Endodermal cell (in vitro differentiated cells): ENCODE data around the gene NRL. TPM values are rescaled to one million over a fixed set of nuclear protein-coding genes. Genes with fewer than 3 reads are reported as not detected.
A peak's percentile ranks its signal among the peaks of the same experiment; 100 is the strongest.

Source experiments
- DNase-seq: peaks from one replicate; pipeline ENCODE4 v3.0.0-alpha.2; 2017
- H3K27ac ChIP-seq: 2 replicates; pipeline ENCODE4 v1.5.1; 2013; ENCODE audit warnings: mild to moderate bottlenecking, low read depth, low read length, moderate library complexity
- H3K27me3 ChIP-seq: 2 replicates; pipeline ENCODE4 v1.6.1; 2013; ENCODE audit warnings: mild to moderate bottlenecking, low read length, moderate library complexity; ENCODE audit not compliant: insufficient read depth, control insufficient read depth, poor library complexity, severe bottlenecking
- H3K36me3 ChIP-seq: 2 replicates; pipeline ENCODE4 v1.7.0; 2013; ENCODE audit warnings: mild to moderate bottlenecking, low read length, moderate library complexity; ENCODE audit not compliant: control insufficient read depth, insufficient read depth
- H3K4me1 ChIP-seq: one replicate; pipeline ENCODE4 v1.7.0; 2013; ENCODE audit warnings: low read length; ENCODE audit not compliant: control insufficient read depth, insufficient read depth
- H3K4me3 ChIP-seq: 2 replicates; pipeline ENCODE4 v1.5.1; 2013; ENCODE audit warnings: mild to moderate bottlenecking, low read length, moderate library complexity
- H3K9ac ChIP-seq: 2 replicates; pipeline ENCODE4 v1.6.1; 2013; ENCODE audit warnings: mild to moderate bottlenecking, low read length, moderate library complexity; ENCODE audit not compliant: poor library complexity, severe bottlenecking; ENCODE audit errors: extremely low read depth
- H3K9me3 ChIP-seq: 2 replicates; pipeline ENCODE4 v1.6.1; 2013; ENCODE audit warnings: mild to moderate bottlenecking, low read length, moderate library complexity; ENCODE audit not compliant: control insufficient read depth
- H3K27ac Mint-ChIP-seq: 2 replicates; pipeline ENCODE4 v1.8.0; 2020; ENCODE audit warnings: mixed read lengths
- H3K27me3 Mint-ChIP-seq: 2 replicates; pipeline ENCODE4 v1.8.0; 2021; ENCODE audit warnings: mild to moderate bottlenecking, mixed read lengths; ENCODE audit not compliant: insufficient read depth
- H3K36me3 Mint-ChIP-seq: 2 replicates; pipeline ENCODE4 v1.8.0; 2020; ENCODE audit warnings: low read depth, mixed read lengths
- H3K4me1 Mint-ChIP-seq: 2 replicates; pipeline ENCODE4 v1.8.0; 2020; ENCODE audit warnings: mixed read lengths
- H3K4me3 Mint-ChIP-seq: 2 replicates; pipeline ENCODE4 v1.8.0; 2020; ENCODE audit warnings: mild to moderate bottlenecking, moderate library complexity, mixed read lengths
- H3K9me3 Mint-ChIP-seq: 2 replicates; pipeline ENCODE4 v1.8.0; 2020; ENCODE audit warnings: mild to moderate bottlenecking, mixed read lengths
- WGBS, 2 experiments: methylation state at CpG; one replicate each; pipeline versions ENCODE4 v1.1.5 to v1.1.7; 2013; ENCODE audit warnings: missing lambda C conversion rate in 2 of 2, mixed read lengths in 1 of 2; ENCODE audit not compliant: insufficient coverage in 1 of 2, insufficient read length in 1 of 2; 5-methylcytosine and 5-hydroxymethylcytosine counted together
- total RNA-seq, 2 donors: library from RNA; stranded (reverse); fragmentation: NEBNext Ultra II Directional in 1 of 2; extraction: Animal tissue kit (Norgen Biotek cat#: 25700) in 1 of 2; gene quantifications; 2 replicates in 1 of 2; 3 replicates in 1 of 2; pipeline ENCODE4 v1.2.1, GENCODE V29; 2021
- TF ChIP-seq, protein P1 (sequence below): fragments of 200-600 bp; sonication (generic); conservative IDR thresholded peaks from 2 replicates; pipeline ENCODE4 v1.5.0; 2021; ENCODE audit warnings: antibody characterized with exemption, mild to moderate bottlenecking

The NRL gene
- total RNA-seq, 2 donors from 2014 or later: 1.9 TPM

DNA sequence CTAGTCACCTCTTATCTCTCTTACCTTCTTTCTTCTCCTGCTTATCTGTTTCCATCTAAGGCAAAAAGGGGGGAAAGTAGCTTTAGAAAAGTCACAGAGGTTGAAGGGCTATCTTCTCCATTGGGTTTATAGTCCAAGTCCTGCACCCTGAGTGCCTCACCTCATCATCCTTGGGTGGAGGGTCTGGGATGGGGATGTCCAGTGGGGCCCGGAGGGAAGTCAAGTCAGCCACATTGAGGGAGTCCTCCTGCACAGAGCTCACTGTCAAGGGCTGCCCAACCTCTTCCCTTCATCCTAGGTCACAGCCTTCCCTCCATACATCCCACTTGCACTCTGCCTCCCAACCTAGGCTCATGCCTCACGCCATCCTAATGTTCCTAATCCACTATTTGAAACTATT lies 30.5 kb upstream of the NRL start:
- H3K9ac ChIP-seq: no peak overlapping the region
- H3K27ac Mint-ChIP-seq: no peak overlapping the region

DNA sequence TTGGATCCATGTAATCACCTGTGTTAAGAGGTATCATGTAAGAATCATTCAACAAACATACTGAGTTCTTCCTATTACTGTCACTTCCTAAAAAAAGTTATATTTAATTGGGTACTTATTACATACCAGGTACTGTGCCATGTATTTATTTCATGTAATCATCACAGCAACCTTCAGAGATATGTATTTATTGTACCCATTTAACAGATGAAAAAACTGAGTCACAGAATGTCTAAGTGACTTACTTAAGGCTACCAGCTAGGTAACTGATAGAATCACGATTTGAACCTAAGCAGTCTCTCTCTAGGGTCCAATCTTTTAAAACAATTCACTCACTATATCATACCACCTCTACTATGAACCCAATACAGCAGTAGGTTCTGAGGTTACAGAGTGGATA lies 29.7 kb upstream of the NRL start:
- no peaks in the 10 kb centered on the region for H3K27me3 Mint-ChIP-seq
- peaks cover 25% of the 10 kb centered on the region for H3K4me1 Mint-ChIP-seq
- peaks cover 31% of the 10 kb centered on the region for H3K36me3 Mint-ChIP-seq
- H3K27ac Mint-ChIP-seq: no peak overlapping the region
- H3K27ac ChIP-seq: no peak overlapping the region
- peaks cover 6% of the 10 kb centered on the region for H3K4me1 ChIP-seq
- no peaks in the 10 kb centered on the region for H3K27me3 ChIP-seq
- H3K4me3 ChIP-seq: no peak overlapping the region
- H3K9ac ChIP-seq: no peak overlapping the region
- no peaks in the 10 kb centered on the region for H3K9me3 Mint-ChIP-seq
- no peak overlapping the region for H3K4me3 Mint-ChIP-seq
- no peaks in the 10 kb centered on the region for H3K9me3 ChIP-seq
- 100% methylated on average over 1 of the region's 1 CpG for WGBS, 2 experiments
- TF ChIP-seq, protein P1, sequence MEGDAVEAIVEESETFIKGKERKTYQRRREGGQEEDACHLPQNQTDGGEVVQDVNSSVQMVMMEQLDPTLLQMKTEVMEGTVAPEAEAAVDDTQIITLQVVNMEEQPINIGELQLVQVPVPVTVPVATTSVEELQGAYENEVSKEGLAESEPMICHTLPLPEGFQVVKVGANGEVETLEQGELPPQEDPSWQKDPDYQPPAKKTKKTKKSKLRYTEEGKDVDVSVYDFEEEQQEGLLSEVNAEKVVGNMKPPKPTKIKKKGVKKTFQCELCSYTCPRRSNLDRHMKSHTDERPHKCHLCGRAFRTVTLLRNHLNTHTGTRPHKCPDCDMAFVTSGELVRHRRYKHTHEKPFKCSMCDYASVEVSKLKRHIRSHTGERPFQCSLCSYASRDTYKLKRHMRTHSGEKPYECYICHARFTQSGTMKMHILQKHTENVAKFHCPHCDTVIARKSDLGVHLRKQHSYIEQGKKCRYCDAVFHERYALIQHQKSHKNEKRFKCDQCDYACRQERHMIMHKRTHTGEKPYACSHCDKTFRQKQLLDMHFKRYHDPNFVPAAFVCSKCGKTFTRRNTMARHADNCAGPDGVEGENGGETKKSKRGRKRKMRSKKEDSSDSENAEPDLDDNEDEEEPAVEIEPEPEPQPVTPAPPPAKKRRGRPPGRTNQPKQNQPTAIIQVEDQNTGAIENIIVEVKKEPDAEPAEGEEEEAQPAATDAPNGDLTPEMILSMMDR: no peak
- no peak for DNase-seq
- H3K36me3 ChIP-seq: peaks cover 34% of the 10 kb centered on the region

More for the DNA sequence above, 30.5 kb upstream of the NRL start:
- peak overlapping the region; percentile 92 for H3K4me3 Mint-ChIP-seq
- peaks cover 6% of the 10 kb centered on the region for H3K4me1 ChIP-seq
- H3K27me3 Mint-ChIP-seq: no peaks in the 10 kb centered on the region
- H3K36me3 Mint-ChIP-seq: peaks cover 30% of the 10 kb centered on the region
- H3K27me3 ChIP-seq: no peaks in the 10 kb centered on the region
- H3K27ac ChIP-seq: no peak overlapping the region
- peaks cover 38% of the 10 kb centered on the region for H3K36me3 ChIP-seq
- peaks cover 20% of the 10 kb centered on the region for H3K4me1 Mint-ChIP-seq
- 94% methylated on average over 2 of the region's 2 CpGs; no CpG with 5 or more reads in 1 of the 2 experiments for WGBS, 2 experiments
- H3K9me3 ChIP-seq: no peaks in the 10 kb centered on the region
- peak overlapping the region; percentile 98 for H3K4me3 ChIP-seq
- no peak for DNase-seq
- TF ChIP-seq, protein P1: no peak
- H3K9me3 Mint-ChIP-seq: no peaks in the 10 kb centered on the region

DNA sequence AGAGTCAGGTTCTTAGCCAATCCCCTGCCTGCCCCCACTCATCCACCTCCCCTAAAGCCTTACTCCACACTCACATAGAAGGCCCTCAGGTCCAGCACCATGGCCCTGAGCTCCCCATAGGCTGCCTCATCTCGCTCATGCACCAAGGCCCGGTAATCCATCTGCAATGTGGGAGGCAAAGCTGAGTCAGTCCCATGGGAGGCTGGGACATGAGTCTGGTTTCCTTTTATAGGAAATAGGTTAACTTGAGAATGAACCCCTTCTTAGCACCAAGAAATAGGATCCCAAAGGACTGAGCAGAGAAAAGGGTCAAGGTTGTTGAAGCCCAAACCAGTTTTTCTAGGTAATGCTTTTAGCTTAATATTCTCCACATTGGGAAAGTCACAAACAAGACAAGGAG lies 28.8 kb upstream of the NRL start:
- no peak overlapping the region for H3K4me3 Mint-ChIP-seq
- Histone ChIP-seq H3K27me3 (no peaks in the 10 kb centered on the region), H3K4me1 (peaks cover 4% of the 10 kb centered on the region), H3K27ac (no peak overlapping the region), H3K36me3 (peaks cover 35% of the 10 kb centered on the region), H3K4me3 (no peak overlapping the region), H3K9me3 (no peaks in the 10 kb centered on the region), H3K9ac (no peak overlapping the region)
- H3K27me3 Mint-ChIP-seq: no peaks in the 10 kb centered on the region
- no peak for DNase-seq
- TF ChIP-seq, protein P1: no peak
- H3K4me1 Mint-ChIP-seq: peaks cover 25% of the 10 kb centered on the region
- WGBS, 2 experiments: 95 to 100% methylated on average over 2 of the region's 2 CpGs
- no peaks in the 10 kb centered on the region for H3K9me3 Mint-ChIP-seq
- peaks cover 33% of the 10 kb centered on the region for H3K36me3 Mint-ChIP-seq
- no peak overlapping the region for H3K27ac Mint-ChIP-seq
